Activated gamma-delta T cell treated with Interleukin-2 at 50 U/mL for 16 hours (primary cell): ENCODE results near the gene ZNF518B.

ENCODE experiments used
- DNase-seq: peaks from one replicate; pipeline ENCODE4 v3.0.0-alpha.2; 2020

The ZNF518B gene, protein sequence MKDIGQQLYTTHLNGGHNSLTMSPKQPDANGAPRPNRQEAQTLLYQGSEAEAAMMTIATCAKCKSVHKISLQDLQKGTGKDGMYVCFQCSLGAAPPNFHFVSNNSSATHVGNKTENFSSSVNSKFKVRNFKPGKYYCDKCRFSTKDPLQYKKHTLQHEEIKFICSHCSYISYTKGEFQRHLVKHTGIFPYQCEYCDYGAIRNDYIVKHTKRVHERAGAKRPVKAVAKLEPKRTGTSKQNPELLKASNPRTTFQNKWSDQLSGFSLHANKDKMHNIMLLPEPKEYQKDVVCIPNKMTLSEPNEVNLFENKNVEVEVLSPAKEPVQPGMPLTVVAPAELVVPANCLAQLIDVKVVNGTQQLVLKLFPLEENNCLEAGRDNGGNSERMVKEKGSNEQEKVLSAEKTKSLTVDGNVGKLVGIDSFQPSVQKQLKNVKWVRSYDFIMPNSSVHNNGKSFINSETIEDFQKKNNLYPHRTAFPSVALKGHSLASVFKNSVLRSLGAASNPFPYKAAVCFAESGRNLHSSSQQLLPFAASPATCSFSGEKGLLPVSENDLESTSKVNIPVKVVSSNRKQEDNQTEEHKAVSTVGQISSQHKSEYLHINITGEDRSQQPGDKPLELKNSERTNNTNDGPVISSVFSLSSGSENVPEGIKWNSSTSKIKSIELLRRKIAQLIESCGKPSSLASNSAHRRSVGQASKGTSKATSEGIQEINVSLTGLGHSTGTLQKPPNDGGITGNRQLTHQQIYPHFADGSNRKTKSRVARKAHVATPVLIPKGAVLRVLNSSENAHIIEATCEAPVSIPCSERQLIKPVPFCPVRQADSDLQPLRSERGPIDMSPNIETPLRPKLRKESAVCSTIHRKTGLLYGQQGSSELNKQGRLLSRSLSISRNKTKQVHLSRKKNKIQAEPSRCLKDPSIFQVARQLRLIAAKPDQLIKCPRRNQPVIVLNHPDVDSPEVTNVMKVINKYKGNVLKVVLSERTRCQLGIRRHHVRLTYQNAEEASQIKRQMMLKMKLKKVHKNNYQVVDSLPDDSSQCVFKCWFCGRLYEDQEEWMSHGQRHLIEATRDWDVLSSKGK

DNA sequence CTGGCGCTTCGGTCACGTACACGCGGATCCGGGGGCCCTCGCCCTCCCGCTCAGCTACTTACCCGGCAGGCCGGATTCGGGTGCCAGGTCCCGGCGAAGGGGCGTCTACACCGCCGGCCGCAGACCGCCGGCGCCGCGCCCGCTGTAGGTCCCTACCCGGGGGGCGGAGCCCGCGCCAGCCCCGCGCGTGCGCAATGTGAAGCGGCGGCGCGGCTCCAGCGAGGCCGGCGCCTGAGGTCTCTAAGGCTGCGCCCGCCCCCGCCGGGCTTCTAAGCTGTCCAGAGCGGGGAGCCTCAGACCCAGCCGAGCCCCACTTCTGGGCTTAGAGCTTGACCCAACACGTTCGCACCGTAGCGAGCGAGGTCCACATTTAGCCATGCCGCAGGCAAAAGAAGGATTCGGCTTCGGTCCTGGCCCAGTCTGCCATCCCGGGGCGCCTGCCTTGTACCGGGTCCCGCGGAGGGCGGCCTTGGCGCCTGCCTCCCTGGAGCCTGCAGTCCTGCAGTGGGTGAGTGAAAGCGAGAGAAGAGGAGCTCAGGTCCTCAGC lies at the start of gene ZNF518B:
Gene ZNF518B, minus strand, starts transcription at position 172 of the 547 bp plus-strand sequence. CDS start 11,098 bp downstream, outside the sequence.
- peak; percentile 77 for DNase-seq

DNA sequence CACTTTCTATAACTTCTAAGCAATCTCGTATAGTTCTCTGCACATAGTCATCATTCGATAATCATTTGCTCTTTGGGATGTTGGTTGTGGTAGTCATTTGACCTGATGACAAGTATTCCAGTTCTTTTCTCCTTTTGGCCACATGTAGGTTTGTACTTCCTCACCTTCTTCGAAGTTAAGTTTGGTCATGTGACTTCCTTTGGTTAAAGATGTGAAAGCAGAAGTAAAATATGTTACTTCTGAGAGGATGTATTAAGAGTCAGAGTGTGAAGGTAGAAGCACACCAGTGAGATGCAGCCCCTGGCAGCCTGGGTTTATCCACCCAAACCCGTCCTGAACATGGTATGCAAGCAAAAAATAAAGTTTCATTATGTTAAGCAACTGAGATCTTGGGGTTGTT lies 48.9 kb upstream of the ZNF518B start:
- DNase-seq = no peak

DNA sequence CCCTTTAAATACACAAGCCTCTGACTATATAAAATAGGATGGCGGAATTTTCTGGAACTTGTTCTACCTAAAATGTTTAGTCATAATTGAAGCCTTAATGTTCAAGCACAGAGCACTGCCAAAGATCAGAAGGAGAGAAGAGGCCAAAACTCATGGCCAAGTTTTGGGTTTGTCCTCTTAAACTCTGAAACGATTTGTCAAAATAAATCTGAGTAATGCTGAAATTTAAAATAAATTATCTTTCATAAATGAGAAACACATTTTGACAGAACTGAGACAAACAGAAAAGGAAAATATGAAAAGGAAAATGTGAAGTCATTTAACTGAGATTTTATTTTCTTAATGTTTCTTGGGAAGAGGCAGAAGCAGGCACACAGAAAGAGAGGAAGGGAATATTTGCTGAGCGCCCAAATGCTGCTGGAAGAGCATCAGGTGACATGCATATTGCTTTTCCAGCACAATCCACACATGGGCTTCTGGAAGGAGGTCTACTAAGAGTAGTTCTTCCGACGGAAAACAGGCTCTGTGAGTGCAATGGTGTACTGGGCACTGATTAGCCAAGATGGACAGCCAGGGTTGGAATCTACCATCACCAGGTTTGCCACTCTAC lies 47.4 kb upstream of the ZNF518B start:
- no peak for DNase-seq

DNA sequence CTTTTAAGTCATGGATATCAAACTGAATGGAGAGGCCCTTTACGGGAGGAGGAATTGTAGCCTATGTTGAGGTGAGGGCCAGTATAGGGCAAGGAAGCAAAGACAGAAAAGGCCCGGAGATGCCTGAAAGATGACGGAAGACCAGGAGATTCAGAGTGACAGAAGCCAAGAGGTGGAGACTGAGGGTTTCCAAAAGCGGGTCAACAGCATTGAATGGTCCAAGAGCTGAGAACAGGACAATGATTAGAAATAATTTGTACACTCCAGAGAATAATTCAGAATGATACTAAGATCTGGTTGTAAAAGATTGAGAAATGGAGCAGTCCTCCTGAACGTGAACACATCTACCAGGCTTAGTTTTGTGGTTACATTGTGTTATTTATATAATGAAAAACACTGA lies 45.5 kb upstream of the ZNF518B start:
- DNase-seq = no peak

DNA sequence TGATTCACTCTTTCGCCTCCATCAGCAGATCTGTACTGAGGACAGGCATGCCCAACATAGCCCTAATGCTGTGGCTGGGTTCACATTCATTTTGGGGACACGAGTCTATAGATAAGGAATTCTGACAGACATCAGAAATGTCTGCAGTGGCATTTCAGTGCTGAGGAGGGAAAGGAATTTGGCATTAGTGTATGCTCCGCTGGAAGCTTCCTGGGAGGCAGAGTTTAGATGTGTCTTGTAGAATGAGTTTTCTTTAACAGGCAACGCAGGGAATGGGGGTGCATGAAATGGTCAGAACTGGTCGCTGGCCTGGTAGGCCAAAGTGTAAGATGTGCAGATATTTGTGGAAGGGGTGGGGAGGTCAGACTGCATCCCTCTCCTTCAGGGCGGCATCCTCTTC lies 43.5 kb upstream of the ZNF518B start:
- no peak for DNase-seq

DNA sequence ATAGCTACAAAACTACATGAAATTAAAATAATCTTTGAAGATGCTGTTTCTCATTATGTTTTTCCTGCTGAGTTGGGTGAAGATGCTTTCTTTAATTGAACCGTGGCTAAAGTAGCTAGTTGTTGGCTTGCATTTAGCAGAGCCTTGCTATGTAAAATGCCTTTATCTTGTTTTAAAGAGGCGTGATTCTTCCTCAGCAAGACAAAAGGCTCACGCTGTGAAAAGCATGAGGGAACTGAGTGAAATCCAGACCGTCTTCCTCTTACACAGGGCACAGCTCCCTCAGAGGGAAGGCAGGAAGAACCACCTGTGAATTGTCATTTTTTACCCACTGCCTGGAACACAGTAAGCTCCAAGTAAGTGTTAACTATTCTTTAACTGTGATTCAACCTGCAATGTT lies 39.0 kb upstream of the ZNF518B start:
- no peak for DNase-seq

DNA sequence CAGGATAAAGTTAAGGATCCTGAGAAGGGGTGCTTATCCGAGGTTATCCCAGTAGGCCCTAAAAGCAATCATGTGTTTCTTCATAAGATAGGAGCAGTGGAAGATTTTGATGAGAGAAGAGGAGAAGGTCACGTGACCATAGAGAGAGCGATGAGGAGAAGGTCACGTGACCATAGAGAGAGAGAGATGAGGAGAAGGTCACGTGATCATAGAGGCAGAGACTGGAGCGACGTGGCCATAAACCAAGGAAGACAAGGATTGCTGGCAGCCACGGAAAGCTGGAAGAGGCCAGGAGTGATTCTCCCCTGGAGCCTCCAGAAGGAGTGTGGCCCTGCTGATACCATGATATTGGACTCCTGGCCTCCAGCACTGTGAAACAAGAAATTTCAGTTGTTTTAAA lies 38.4 kb upstream of the ZNF518B start:
- no peak for DNase-seq

DNA sequence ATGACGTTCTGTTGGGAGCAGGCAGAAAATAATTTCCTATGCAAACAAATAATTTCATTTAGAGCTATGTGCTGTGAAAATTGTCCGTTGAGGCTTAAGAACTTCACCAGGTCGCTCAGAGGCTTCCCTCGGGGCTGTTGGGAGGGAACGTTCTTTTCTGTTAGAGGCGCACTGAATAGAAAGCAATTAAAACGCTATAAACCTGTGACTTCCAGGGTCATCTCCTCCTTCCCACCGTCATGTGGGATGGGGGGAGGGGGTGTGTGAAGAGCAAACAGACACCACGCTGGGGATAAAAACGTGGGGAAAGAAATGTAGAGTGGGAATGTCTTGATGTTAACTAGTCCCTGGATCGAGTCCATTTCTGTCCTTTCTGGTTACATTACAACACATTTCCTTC lies 35.2 kb upstream of the ZNF518B start:
- DNase-seq = no peak

DNA sequence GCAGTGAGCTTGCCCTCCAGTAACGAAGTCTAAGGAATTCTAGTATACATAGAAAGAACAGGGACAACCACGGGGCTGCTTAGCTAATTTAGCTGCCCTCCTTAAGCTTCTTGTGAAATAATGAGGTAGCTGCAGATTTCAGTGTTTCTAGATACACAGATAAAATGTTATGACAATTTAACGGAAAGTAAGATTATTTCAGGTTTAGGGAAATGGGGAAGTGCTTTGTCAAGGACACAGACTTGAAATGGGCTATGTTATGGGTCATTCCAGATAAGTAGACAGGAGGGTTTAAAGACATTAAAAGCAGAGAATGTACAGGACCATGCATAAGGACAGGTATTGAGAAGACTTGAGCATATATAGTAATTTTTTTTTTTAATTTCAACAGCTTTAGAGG lies 34.2 kb upstream of the ZNF518B start:
- no peak for DNase-seq

DNA sequence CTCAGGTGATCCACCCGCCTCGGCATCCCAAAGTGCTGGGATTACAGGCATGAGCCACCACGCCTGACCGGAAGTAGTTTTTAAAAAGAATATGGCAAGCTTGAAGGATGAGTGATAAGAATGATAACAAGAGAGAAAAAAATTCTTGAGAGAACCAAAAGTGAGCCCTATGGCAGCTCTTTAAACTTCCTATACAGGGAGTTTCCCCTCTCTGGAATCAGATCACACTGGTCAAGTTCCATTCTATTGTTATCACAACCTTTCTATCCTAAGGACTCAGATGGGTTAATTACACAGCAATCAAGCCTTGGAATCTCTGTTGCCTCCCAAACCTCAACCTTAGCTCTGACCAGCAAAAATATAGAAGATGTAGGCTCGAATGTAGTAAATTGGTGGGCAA lies 33.8 kb upstream of the ZNF518B start:
- no peak for DNase-seq

DNA sequence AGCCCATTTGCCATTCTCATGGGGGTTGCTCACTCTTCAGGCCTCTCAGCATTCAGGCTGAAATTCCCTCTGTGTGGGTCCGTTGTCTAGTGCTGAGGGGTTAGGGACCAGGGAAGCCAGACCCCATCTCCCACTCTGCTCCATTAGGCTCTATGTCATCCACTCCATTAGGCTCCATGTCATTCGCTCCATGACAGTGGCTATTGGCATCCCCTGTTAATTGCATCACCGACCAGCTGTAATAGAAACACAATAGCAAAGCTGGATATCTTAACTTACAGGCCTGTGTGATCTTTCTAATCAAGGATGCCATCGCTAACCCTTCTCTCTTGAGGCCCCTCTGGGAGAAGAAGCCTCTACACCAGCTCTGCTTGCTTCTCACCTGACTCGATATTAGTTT lies 25.7 kb upstream of the ZNF518B start:
- no peak for DNase-seq

DNA sequence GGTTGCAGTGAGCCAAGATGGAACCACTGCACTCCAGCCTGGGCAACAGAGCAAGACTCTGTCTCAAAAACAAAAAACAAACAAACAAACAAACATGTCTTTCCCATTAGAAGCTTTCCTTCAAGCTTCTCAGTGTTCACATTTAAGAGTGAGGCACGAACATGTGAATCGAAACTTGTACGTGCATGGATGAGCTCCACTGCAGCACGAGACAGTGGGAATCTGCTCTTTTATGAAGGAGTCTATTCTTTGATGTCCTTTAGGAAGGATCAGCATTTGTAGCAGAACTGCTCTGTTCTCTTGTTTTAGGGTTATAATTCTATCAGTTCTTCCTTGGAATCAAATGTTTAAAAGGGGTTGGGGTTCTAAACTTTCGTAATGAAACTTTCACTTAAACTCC lies 23.4 kb upstream of the ZNF518B start:
- DNase-seq = no peak

DNA sequence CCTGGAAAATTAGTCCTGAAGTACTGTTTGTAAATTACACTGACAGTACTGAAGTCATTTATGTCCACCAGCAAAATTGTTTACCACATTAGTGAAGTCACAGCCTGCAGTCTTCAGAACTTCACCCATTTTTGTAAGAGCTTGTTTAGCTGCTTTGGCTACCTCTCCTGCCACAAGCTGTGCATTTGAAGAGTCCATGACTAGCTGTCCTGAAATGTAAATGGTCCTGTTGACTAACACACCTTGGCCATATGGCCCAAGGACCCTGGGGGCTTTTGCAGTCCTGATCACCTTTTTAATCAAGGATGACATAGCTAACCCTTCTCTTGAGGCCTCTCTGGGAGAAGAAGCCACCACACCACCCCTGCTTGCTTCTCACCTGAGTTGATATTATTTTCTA lies 21.4 kb upstream of the ZNF518B start:
- no peak for DNase-seq

DNA sequence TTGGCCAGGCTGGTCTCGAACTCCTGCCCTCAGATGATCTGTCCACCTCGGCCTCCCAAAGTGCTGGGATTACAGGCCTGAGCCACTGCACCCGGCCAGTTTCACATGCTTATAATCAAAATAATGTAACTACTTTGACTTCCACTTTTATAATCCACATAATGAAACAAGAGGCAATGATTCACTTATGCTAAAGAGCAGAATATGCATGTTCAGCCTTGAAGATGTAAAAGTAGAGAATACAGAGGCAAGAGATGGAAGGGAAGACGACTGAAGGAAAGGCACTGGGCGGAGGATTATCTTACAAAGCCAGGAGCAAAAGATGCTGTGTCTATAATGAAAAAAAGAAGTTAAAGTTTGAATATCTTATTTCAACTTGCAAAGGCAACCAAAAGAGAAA lies 13.3 kb upstream of the ZNF518B start:
- DNase-seq = no peak

DNA sequence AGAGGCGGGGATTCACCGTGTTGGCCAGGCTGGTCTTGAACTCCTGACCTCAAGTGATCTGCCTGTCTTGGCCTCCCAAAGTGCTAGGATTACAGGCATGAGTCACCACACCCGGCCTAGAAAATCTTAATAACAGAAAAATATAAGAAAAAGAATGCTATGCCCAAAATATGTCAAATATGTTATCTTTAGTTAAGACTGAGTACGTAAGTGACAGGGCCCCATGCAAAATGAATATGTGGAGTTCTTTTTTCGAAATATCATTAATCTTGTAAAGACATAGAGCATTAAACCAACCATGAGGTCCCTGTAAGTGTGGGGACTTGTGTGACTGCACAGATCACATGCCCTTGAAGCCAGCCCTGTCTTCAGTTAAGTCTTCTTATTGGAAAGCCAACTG lies 8.9 kb upstream of the ZNF518B start:
- no peak for DNase-seq

DNA sequence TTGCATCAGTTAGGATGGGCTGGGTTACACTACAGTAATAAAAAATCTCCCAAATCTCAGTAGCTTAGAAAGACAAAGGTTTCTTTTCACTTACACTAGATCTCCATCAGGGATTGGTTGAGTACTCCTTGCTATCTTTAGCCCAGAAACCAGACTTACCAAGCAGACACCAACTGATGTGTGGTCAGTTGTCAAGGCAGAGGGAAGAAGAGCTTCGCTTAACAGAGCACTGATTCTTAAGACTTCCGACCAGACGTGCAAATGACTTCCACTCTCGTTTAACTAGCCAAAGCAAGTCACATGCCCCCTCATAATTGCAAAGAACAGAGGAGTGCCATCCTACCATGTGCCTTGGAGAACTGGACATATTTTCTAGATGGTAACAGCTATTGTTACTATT lies 5.7 kb upstream of the ZNF518B start:
- DNase-seq = no peak

DNA sequence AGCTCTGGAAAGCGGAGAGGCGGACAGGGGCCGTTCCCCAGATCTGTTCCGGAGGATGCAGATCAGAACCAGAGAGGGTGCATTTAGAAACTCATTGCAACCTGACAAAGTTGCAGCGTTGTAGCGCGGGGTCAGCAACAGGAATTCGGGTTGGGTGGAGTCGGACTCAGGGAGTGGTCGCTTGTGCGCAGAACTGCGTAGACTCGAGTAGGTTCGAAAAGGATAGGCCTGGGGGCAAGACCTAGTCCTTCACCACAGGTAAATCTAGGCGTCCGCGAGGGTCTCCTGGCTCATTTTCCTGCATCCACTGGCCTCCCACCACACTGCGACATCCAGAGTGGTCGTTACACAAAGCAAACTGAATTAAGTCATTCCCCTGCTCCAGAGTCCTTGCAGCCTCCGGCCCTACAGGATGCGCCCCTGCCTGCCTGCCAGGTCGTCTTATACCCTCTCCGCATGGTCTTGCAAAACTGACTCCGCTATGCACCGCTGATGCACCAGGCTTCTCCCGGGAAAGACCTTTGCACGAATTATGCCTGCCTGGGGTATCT lies 4.7 kb upstream of the ZNF518B start:
- no peak for DNase-seq

DNA sequence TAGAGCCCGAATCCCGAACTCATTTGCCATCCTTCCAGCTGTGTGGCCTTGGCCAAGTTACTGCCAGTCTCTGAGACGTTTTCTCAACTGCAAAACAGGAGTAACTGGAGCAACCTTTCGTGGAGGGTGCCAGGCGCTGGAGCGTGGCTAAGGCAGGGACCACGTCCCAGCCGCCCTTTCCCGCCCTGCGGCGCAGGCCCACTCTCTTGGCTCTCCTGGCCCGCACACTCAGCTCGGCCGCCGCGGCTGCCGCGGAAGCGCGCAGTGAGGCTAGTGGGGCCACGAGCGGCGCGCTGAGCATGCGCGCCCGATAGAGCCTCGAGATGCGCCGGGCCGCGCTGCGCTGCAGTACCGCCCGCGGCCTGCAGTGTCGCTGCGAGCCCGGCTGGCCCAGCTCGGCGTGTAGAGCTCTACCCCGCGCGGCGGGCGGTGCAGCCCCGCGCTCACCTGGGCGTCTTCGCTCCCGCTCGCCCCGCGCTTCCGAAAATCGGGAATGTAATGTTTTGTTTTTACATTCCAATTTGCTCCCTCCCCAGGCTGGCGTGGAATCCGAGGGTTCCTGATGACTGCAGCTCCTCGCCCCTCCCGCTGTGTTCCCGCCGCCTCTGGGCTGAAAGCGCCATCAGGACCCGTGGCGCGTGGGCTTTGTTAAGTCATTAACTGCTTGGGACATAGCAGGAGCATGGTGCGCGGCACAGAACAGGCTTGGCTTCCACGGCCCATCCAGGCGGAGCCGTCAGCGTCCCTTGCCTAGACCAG lies 4.0 kb upstream of the ZNF518B start:
- DNase-seq = peak; percentile 65

DNA sequence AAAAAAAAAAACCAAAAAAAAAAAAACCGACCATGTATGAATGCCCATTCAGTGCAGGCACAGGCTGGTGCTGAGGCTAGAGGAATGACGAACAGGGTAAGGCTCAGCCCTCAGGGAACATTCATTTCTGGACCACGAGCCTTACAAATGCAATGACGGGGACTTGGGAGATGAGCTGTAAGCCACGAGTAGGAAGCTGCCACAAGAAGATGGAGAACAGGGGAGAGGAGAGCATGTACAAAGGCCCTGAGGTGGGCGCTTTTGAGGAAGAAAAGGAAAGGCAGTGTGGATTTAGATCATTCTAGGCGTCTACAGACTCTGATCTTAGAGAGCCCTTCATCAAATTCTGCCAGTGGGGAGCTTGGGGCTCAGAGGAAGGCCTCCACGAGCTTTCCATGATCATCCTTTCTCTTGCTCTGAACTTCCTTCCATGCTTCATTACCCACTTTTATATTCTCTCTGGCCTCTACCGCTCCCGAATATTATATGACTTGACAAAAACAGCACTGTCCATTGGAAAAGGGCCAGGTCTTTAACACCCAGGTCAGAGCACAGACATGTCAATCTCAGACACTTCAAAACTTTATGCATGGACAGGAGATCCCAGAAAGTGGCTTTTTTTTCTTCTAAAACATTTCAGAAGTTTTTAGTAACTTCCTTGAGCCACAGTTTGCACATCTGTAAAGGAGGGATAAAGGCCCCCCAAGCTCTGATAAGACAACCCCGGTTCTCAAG lies 3.3 kb upstream of the ZNF518B start:
- no peak for DNase-seq

DNA sequence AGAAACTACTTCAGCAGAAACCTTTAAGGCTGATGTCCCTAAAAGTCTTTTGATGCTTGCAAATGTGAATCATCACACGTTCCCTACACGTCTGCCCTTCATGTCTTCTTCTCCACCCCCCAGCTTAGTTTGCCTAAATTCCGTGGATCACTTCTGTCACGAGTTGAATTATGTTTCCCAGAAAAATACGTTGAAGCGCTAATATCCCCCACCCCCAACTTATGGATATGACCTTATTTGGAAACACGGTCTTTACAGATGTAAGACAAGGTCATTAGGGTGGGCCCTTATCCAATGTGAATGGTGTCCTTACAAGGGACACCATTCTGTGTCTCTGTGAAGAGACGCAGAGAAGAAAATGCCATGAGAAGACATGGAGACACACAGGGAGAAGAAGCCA lies 2.1 kb upstream of the ZNF518B start:
- no peak for DNase-seq

DNA sequence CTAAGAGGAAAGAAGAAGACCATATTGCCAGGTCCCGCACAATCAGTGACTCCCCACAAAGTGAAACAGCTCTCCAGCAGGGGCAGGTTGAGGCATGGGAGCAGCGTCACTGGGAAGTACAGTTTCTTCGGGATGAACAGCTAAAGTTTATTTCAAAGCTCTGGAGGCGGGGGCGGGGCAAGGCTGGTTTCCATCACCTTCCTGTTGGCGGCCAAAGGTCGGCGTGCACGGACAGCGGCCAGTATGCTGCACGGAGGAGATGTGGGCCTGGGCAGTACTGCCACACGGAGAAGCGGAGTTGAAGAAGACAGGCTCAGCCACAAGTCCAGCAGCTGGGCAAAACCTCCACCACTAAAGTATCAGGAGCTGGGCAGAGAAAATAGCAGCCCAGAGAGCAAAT lies 951 bp upstream of the ZNF518B start:
- no peak for DNase-seq
